Stimulated activated CD8-positive, alpha-beta memory T cell treated with anti-CD3 and anti-CD28 coated beads, Interleukin-7, amount 100 ng/mL, for 48 hours (primary cell): ENCODE results near the gene NT5C2.
A peak's percentile ranks its signal among the peaks of the same experiment; 100 is the strongest.
"Not testable (repeated sequence)": the region's sequence is repeated elsewhere in the genome, so short reads cannot be mapped to it uniquely, and the experiment has no call there.

Source experiments
- DNase-seq, 2 donors: peaks; one replicate each; pipeline ENCODE4 v3.0.0-alpha.2; 2020; ENCODE audit warnings: low read depth in 1 of 2; ENCODE audit errors: extremely low read depth in 1 of 2

The NT5C2 gene

DNA sequence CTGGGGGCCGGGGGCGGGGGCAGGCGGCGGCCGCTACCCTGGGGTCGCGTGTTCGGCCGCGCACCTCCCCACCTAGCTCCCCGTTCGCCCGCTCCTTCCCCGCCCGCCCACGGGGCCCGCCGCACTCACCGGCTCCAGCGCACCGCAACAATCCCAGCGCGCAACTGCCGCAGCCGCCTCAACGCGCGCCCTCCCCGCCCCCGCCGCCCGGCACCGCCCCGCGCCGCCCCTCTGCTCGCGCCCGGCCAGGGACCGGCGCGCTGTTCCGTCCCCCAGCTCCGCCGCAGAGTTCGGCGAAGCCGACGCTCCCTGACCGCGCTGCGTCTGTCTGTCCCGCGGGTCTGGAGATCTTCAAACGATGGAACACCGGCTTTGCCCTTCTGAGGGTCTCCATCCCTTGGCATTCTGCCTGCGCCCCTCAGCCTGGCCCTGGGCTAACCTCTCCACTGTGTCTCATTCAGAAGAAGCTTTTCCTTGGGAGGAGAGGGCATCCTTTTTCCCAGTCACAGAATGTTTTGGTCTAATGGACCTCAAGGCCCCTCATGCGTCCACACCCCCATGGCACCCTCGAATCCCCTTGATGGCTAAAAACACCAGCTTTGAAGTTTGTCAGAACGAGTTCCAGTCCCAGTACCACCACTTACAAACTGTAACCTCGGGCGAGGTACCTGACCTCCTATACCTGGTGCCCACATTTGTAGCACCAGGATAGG is at the start of gene NT5C2:
Gene NT5C2 (minus strand): TSS at position 166 of the 713 bp plus-strand sequence. CDS start 18,314 bp downstream, outside the sequence.
- peak; percentile 59 to 74 for DNase-seq

DNA sequence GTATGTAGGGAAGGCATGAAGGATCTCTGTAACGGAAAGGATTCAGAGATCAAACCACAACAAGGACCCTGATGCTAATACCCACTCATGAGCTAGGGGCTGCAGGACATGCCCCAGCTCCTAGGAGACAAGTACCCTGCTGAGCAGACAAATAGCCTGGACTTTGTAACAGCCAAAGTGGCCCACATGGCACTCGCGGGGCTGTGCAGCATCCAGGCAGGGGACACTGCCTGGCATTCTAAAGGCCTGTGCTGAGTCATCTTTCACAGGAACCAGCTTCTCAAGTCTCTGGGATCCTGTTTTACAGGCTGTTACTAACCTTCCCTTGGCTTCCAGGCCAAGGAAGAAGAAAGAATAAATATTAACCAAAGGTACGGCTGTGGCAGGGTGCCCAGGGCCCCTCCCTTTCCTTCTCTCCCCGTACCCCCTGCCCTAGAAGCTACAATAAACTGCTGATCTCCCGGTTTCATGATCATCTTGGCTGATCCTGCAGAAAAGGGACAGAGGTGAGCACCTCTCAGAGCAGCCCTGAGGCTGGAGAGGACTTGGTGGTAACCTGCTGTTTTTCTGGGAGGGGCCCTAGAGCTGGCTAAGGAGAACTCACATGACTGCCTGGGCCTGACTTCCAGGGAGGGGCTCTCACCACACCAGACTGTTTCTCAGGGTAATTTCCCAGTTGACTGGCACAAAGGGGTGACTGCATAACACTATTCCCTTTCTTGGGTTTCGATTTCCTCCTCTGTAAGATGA is 48.4 kb upstream of the NT5C2 start:
- DNase-seq: no peak

DNA sequence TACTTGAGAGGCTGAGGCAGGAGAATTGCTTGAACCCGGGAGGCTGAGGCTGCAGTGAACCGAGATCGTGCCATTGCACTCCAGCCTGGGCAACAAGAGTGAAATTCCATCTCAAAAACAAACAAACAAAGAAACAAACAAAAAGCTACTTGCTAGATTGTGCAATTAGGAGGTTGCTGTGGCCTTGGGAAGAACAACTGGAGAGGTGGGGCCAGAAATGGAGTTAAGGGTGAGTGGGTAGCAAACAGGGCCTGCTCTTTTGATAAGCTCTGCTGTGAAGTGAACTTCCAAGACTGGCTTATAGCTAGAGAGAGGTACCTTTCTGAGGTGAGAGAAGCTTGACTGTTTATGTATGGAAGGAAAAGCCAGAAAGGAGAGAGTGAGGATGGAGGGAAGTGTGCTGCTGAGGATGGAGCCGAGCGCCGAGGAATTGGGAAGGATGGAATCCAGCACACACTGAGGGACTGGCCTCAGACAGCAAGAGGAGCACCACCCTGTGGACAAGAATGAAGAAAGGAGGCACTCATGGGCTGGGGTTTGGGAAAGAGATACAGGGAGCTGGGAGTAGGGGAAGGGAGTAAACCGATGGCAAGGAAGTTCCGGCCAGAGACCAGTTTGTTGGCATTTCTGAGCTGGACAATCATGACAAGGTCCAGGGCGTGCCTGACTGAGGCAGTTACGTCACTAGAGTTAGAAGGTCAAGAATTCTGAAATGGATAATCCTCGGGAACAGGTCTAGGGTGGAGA is 45.6 kb upstream of the NT5C2 start:
- no peak for DNase-seq

DNA sequence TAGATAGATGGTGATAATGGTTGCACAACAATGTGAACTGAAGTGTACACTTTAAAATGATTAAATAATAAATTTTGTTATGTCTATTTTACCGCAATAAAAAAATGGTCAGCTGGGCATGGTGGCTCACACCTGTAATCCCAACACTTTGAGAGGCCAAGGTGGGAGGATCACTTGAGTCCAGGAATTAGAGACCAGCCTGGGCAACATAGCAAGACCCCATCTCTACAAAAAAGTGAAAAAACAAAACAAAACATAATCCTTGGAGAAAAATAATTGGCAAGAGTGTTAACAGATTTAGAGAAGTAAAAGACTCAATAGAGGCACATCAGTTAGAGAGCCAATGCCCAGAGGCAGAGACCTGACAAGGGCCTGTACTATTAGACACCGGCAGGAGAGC is 42.7 kb upstream of the NT5C2 start:
- no peak for DNase-seq

DNA sequence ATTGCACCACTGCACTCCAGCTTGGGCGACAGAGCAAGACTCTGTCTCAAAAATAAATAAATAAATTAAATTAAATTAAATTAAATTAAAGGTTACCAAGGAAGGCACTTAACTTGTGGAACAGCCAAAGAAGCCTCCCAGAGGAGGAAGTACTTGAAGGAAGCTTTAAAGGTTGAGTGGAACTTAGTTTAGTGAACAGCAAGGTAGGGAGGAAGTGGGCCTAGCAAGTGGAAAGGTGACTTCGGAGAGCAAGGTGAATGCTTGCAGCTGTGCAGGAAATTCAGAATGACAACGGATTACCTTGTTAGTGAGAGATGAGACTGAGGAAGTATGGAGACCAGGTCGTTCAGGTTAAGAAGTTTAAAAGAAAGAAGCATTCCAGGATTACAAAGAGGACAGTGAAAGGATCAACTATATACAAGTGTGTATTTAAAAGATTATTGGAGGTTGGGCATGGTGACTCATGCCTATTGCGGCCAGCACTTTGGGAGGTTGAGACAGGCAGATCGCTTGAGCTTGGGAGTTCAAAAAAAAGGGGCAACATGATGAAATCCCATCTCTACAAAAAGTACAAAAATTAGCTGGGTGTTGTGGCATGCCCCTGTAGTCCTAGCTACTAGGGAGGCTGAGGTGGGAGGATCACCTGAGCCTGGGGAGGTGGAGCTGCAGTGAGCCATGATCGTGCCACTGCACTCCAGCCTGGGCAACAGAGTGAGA is 39.9 kb upstream of the NT5C2 start:
- DNase-seq: no peak

DNA sequence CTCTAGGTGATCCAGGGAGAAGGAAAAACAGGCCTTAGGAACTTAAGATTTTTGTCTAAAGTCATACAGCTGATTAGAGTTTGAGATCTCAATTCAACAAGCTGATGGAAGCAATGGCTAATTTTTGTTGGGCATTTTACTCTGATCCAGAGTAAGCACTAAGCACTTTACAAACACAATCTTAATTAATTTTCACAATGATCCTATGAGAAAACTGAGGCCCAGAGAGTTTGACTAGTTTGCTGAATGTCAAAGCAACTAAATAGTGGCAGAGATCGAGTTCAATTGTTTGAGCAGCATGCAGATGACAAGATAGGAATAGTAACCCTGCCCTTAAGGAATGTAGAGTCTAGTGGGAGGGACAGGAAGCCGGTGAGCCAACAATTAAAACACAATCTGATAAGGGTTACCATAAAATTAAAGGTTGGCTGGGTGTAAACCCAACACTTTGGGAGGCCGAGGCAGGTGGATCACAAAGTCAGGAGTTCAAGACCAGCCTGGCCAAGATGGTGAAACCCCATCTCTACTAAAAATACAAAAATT is 39.1 kb upstream of the NT5C2 start:
- no peak for DNase-seq

DNA sequence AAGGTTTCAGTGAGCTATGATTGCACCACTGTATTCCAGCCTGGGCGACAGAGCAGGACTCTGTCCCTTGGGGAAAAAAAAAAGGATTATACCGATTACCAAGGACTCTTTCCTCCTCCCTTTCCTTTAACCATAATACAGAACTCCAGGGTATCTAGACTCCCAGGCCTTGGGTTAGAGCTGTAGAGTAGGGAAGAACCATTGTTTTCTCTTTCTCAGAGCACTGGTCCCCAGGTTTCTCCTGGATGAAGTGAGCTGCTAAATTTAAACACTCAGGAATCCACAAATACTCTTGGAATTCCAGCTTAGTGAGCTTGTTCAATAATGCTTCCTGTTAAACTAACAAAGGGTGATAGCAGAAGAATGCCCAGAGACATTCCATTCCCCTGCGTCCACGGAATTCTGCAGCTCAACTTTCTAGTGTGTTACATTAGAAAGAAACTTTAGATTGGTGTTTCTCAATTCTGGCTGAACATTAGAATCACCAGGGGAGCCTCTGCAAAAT is 38.0 kb upstream of the NT5C2 start:
- no peak for DNase-seq

DNA sequence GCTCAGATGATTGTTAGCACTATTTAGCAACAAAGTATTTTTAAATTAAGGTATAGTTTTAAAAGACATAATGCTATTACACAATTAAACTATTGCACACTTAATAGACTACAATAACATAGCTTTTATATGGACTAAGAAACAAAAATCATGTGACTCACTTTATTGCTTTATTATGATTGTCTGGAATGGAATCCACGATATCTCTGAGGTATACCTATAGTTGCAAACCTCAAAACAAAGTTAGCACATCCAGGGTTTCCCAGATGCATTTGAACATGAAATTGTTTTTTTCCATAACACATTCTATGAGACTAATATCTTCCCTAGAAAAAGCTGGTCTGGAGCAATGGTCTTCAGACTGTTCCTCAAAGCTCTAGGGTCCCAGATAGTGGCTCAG is 34.3 kb upstream of the NT5C2 start:
- DNase-seq: no peak

DNA sequence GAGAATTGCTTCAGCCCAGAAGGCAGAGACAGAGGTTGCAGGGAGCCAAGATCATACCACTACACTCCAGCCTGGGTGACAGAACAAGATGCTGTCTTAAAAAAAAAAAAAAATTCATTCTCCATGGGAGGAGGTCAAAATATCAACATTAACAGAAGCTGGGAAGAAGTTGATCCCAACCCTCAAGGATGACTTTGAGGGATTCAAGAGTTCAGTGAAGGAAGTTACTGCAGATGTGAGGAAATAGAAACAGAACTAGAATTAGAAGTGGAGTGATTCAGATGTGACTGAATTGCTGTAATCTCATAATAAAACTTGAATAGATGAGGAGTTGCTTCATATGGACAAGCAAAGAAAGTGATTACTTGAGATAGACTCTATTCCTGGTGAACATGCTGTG is 32.9 kb upstream of the NT5C2 start:
- DNase-seq: no peak

DNA sequence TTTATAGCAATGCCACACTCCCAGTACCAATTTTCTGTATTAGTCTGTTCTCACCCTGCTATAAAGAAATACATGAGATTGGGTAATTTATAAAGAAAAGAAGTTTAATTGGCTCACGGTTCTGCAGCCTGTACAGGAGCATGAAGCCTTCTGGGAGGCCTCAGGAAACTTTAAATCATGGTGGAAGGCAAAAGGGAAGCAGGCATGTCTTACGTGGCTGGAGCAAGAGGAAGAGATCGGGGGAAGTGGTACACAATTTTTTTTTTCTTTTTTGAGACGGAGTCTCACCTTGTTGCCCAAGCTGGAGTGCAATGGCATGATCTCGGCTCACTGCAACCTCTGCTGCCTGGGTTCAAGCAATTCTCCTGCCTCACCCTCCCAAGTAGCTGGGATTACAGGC is 31.6 kb upstream of the NT5C2 start:
- DNase-seq: not testable (repeated sequence)

DNA sequence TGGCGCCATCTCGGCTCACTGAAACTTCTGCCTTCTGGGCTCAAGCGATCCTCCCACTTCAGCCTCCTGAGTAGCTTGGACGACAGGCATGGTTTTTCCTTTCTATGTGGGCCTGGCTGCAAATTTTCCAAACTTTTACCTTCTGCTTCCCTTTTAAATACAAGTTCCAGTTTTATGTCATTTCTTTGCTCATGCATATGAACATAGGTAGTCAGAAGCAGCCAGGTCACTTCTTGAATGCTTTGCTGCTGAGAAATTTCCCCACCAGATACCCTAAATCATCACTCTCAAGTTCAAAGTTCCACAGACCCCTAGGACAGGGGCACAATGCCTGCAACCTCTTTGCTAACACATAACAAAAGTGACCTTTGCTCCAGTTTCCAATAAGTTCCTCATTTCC is 31.1 kb upstream of the NT5C2 start:
- DNase-seq: no peak

DNA sequence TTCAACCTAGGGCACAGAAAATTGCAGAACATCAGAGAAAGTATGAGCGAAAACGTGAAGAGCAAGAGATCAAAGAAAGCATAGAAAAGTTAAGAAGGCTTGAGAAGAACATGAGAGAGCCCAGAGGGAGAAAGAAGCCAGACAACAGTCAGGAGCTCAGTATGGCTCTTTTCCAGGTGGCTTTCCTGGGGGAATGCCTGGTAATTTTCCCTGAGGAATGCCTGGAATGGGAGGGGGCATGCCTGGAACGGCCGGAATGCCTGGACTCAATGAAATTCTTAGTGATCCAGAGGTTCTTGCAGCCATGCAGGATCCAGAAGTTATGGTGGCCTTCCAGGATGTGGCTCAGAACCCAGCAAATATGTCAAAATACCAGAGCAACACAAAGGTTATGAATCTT is 23.3 kb upstream of the NT5C2 start:
- DNase-seq: not testable (repeated sequence)

DNA sequence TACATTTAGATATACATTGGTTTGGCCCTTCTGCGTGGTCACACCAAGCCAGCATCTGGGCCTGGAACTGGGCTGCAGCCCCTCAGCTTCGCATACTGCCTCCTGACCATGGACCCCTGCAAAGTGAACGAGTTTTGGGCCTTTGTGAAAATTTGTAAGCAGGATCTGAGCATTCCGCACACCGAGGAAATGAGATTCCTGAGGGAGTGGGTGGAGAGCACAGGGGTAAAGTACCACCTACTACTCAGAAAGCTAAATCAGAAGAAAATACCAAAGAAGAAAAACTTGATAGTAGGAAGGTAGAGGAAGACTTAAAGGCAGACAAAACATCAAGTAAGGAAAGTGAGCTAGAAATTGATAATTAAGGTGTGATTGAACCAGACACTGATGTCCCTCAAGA is 22.5 kb upstream of the NT5C2 start:
- DNase-seq: no peak

DNA sequence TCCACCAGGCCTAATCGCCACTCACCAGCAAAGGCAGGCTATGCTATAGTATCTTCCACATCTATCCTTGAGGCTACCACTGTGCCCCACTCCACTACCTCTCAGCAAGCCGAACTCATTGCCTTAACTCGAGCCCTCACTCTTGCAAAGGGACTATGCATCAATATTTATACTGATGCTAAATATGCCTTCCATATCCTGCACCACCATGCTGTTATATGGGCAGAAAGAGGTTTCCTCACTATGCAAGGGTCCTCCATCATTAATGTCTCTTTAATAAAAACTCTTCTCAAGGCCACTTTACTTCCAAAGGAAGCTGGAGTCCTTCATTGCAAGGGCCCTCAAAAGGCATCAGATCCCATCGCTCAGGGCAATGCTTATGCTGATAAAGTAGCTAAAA is 17.2 kb upstream of the NT5C2 start:
- DNase-seq: not testable (repeated sequence)

DNA sequence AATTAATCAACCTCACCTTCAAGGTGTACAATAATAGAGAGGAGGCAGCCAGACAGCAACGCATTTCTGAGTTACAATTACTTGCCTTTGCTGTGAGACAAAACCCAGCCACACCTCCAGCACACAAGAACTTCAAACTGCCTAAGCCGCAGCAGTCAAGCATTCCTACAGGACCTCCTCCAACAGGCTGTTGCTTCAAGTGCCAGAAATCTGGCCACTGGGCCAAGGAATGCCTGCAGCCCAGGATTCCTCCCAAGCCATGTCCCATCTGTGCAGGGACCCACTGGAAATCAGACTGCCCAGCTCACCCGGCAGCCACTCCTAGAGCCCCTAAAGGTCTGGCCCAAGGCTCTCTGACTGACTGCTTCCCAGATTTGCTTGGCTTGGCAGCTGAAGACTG is 14.6 kb upstream of the NT5C2 start:
- DNase-seq: not testable (repeated sequence)

DNA sequence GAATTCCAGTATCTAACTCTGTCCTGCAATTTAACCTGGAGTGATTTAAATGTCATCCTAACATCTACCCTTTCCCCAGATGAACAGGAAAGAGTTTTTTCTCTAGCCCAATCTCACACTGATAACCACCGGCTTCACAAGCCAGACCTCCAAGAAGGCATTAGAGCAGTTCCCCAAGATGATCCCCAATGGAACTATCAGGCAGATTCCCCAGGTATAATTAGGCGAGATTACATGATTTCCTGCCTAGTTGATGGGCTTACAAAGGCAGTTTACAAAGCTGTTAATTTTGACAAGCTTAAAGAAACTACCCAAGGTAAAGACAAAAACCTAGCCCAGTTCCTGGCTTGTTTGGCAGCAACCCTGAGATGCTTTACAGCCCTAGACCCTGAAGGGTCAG is 14.1 kb upstream of the NT5C2 start:
- no peak for DNase-seq

DNA sequence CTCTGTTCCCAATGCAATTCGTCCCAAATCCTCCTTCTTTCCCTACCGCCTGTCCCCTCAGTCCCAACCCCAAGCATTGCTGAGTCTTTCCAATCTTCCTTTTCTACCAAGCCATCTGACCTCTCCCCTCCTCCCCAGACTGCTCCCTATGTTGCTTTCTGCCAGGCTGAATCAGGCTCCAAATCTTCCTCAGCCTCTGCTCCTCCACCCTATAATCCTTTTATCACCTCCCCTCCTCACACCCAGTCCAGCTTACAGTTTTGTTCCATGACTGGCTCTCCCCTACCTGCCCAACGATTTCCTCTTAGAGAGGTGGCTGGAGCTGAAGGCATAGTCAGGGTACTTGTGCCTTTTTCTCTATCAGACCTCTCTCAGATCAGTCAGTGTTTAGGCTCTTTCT is 13.6 kb upstream of the NT5C2 start:
- not testable (repeated sequence) for DNase-seq

DNA sequence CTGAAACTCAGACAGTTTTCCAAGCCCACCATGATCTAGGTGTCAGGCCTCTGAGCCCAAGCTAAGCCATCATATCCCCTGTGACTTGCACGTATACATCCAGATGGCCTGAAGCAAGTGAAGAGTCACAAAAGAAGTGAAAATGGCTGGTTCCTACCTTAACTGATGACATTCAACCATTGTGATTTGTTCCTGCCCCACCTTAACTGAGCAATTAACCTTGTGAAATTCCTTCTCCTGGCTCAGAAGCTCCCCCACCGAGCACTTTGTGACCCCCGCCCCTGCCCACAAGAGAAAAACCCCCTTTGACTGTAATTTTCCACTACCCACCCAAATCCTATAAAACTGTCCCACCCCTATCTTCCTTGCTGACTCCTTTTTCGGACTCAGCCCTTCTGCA is 12.3 kb upstream of the NT5C2 start:
- not testable (repeated sequence) for DNase-seq

DNA sequence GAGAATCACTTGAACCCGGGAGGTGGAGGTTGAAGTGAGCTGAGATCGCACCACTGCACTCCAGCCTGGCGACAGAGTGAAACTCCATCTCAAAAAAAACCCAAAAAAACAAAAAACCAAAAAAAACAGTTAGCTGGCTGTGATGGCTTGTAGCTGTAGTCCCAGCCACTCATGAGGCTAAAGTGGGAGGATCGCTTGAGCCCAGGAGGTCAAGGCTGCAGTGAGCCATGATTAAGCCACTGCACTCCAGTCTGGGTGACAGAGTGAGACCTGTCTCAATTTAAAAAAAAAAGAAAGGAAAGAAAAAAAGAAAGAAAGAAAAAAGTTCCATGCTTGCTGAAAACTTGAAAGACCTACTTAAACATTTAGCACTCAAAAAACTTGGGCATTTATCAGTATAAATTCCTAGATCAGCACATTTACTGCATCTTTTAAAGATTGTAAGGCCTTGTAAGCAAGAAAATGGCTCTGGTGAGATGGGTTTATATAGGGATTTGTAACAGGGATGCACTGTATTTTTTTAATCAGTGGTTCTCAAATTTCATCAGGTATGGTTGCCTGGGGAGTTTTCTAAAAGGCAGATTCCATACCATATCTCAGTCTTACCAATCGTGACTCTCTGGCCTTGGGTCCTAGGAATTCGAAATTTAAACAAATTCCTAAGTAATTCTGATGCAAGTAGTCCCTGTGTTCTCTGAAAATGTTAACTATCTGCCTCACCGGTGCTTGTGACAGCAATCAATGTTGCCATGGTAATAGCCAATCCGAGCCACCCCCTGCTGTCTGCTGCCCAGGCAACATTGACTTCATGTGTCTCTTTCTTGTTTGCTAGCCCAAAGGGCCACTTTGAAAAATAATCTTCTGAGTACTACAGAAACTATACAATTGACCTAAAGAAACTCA is 11.5 kb upstream of the NT5C2 start:
- DNase-seq: no peak

DNA sequence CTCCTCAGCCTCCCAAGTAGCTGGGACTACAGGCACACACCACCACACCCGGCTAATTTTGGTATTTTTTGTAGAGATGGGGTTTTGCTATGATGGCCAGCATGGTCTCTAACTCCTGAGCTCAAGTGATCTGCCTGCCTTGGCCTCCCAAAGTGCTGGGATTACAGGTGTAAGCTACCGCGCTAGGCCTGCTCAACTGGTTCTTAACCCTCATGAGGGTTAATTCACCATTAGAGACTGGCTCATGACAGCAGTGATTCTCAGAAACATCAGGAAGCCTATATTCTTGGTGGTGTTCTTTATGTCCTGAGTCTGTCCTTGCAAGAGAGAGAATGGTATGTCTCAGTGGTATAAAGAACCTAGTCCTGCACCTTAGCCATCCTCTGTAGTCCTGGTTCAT is 10.4 kb upstream of the NT5C2 start:
- no peak for DNase-seq
